HG03571 (cell line): ENCODE data around the gene ANKRD13A.
"Not testable (repeated sequence)": the region's sequence is repeated elsewhere in the genome, so short reads cannot be mapped to it uniquely, and the experiment has no call there.

Source experiments
- ATAC-seq: cut with Tn5 transposase; IDR thresholded peaks from one replicate; pipeline ENCODE4 v1.9.1; 2021; ENCODE audit not compliant: unreplicated experiment

ANKRD13A gene

DNA sequence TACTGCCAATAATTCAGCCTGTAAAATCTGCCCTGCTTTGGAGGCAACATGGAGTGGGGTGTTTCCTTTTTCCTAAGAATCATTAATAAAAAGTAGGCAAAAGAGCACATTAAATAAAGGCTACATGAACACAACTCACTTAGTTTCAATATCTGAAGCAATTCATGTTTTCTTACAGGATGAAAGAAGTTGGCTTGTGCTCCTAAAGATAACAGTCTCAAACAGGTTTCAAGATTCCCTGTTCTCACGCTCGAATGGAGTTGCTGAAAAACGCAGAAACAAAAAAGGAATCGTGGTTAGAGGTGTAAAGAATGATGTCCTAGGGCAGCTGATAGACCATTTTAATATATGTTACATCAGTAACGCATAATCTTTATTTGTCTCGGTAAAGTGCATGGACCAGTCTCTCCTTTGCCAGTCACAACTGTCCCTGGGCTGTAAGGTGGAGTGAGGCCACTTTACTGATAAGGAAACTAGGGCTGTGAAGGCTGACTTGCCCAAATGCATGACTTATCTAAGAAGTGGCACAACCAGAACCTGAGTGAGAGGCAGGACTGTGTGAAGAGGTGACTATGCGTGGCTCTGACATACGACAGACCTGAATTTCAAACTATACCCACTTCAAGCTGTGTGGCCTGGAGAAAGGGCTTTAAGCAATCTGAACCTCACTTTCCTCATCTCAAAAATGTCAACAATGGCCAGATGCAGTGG lies 15.6 kb upstream of the ANKRD13A start:
- ATAC-seq, result no peak

DNA sequence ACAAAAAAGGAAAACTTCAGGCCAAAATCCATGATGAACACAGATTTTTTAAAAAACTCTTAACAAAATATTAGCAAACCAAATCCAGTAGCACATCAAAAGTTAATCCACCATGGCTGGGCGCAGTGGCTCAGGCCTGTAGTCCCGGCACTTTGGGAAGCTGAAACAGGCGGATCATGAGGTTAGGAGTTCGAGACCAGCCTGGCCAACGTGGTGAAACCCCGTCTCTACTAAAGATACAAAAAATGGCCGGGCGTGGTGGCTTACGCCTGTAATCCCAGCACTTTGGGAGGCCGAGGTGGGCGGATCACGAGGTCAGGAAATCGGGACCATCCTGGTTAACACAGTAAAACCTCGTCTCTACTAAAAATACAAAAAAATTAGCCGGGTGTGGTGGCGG lies 13.0 kb upstream of the ANKRD13A start:
- not testable (repeated sequence) for ATAC-seq

DNA sequence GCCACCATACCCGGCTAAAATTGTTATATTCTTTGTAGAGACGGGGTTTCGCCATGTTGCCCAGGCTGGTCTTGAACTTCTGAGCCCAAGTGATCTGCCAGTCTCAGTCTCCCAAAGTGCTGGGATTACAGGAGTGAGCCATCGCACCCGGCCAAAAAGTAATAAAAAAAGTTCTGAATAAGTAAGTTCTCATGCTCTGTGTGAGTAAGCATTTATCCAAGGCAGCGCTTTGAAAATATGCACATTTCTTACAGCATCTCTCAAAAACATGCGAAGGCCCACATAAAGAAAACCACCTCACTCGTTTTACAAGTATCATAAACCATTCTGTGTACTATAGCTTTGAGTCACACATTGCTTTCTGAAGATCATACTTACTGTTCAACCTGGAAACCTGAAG lies 11.6 kb upstream of the ANKRD13A start:
- no peak for ATAC-seq

DNA sequence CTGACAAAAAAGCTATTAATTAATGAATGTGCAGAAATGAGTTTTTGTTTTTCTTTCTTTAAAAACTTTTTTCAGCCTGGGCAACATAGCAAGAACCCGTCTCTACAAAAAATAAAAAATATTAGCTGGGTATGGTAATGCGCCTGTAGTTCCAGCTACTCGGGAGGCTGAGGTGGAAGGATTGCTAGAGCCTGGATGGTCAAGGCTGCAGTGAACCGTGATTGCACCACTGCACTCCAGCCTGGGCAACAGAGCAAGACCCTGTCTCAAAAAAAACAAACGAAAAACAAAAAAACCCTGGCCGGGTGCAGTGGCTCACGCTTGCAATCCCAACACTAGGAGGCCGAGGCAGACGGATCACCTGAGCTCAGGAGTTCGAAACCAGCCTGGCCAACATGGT lies 11.0 kb upstream of the ANKRD13A start:
- ATAC-seq, result no peak

DNA sequence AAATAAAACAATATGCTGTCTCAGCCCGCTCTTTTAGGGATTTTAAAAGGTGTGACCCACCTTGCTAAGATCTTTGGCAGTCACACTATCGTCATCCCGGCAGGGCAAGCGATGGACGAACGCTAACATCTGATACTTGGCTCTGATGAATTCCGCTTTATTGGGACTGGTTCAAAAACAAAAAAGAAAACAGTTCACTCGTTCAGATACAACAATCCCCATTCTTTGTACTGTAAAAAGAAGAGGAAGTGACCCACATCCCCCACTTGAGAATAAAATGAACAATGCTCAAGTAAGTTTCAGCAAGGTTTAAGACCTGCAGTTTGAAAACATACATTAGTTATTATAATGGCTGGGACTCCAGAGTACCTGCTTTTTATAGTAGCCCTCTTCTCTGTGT lies 10.3 kb upstream of the ANKRD13A start:
- ATAC-seq, result no peak

DNA sequence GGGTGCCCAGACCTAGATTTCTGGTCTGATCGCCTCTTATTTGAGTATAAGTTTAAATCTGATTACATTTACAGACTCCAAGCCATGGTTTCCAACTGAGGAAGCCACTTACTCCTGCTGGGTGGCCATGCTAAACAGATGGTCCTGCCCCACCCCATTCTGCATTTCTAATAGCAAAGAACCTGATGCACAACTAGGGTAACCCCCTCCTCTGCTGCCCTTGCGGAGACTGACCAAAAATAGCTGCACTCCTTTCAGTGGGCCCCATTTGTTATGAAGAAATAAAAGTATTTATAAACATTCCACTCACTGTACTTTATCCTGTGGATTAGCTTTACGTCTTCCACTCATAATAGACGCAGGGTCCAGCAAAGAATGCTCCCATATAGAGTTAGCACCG lies 9.8 kb upstream of the ANKRD13A start:
- ATAC-seq, result no peak

DNA sequence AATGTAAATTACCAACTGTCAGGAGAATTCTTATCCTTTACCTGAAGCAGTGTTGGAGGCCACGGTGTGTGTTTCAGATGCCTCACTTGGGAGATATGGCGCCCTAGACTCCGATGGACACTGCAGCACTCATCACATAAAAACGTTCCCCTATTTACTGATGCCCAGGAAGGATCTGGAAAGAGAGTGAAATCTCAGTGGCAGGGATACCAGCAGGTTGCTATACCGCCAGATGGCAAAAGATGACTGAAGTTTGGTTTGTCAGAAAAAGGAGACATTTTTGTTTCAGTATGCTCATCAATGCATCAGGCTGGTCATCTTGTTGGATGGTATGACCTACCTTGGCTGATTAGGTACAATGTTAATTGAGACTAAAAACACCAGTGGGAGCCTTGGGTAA lies 7.6 kb upstream of the ANKRD13A start:
- ATAC-seq, result no peak

DNA sequence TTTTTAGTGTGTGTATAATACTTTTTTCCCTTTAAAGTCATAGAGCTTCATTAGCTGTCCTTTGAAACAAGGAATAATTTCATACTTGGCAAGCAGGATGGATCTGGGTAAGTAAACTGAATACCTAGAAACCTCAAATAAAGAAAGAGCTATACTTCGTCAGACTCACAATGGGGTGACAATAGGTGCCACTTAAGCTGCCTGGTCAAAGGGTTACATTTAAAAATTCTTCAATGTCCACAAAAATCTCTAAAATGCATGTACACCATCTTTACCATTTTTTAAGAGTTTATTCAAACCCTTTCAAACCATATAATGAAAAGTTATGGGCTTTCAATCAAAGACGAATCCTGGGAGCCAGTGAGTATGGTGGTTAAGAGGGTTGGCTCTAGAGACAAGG lies 6.1 kb upstream of the ANKRD13A start:
- no peak for ATAC-seq

DNA sequence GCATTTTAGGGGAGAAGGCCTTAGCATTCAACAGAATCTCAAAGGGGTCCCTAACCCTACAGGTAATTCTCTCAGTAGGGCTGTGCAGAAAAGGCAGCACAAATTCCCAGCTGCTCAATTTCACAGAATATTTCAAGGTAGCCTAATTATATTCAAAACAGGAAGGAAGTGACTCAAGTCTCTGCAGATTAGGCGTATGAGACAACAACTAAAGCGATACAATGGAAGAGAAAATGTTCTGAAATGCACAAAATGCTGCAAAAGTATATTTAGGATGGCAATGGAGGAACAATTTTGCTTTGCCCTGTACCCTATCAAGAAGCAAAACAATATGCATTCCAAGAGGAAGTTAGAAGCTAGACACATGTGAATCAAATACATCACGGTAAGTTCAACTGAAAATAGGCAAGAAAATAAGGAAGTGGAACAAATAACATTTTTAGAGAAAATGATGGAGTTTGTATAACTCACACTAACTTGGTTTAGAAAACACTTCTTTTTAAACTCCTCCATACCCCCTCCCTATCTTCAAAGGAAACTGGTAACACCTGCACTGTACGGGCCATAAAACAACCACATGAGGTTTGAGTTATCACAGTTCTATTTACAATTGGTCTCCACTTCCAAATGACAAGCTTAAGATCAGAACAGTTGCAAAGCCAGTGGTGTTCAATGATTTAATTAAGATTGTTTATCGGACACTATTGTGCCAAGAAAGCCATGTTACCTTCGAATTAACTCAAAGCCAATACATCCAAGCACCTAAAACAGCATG lies 4.6 kb upstream of the ANKRD13A start:
- no peak for ATAC-seq

DNA sequence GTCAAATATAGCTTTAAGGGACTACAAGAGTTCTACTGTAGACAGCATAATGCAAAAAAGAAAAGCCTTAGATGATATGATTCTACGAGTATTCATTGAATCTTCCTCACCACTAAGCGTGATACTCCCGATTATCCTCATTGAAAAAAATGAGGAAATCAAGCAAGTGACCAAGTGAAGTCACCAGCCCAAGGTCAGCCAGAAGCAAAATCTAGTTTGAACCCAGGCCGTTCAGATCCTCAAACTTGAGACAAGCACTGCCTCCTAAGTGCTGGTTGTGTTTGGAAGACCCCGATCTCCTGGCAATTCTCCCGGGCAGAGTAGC lies 3.9 kb upstream of the ANKRD13A start:
- ATAC-seq, result no peak

DNA sequence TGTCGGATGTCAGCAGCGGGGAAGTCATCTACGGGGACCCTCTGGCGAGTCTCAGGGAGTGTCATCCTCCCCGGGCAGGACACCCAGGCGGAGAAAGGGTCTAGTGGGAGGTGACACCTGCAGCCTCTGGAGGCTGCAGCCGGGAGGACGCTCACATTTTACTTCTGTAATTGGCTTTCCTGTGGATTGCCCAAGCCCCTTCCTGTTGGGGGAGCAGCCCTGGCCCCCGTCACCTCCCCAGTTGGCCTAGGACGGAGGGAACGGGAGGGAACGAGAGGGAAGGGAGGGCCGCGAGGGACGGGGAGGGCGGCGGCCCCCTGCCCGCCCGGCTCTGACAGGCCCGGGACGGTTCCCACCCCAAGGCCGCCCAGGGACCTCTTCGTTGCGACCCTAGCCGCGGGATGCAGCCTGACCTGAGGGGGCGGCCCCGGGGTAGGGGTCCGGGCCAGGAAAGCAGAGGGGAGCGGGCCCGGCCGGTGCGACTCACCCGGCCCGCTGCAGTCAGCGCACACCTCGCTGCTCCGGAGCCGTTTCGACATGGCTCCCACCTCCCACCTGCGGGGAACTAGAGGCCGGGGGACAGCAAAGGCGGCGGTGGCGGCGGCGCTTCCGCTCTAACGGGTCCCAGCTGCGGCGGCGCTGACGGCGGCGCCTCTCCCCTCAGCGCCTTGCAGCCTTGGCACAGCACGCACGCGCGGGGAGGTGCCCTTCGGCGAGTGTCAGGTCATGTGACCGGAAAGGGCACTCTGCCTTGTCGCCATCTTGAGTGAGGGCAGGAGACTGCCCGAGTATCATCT lies 3.3 kb upstream of the ANKRD13A start, which contains the start of gene GIT2:
GIT2 (minus strand) TSS at position 683 of the 797 bp plus-strand sequence; CDS start at position 539, 144 bp downstream.
- peak; percentile 51 for ATAC-seq

DNA sequence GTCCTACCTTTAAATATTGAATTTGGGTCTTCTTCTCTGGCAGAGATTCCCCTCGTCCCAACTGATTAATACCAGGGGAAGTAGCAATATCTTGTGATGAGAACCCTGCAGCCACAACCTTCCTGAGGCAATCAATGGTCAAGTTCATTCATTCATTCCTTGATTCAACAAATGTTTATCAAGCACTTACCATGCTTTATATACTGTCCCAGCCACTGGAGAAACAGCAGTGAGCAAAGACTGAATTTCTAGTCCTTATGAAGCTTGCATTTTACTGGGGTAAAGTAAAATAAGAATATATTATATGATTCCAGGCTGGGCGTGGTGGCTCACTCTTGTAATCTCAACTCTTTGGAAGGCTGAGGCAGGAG lies 2.8 kb upstream of the ANKRD13A start:
- no peak for ATAC-seq

DNA sequence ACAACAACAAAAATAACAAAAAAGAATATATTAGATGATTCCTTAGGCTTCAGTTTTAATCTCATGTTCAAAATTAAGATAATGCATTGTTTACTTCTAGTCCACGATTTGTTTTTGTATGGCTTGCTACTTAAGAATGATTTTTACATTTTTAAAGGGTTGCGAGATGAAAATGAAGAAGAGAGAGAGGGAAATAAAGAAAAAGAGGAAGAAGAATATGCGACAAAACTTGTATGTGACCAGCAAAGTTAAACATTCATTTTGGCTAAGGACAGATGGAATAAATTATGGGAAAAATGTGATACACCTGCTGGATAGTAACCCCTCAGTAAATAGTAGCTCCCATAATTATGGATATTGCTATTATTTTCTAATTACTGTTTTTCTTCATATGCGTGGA lies 1.8 kb upstream of the ANKRD13A start:
- ATAC-seq, result no peak

DNA sequence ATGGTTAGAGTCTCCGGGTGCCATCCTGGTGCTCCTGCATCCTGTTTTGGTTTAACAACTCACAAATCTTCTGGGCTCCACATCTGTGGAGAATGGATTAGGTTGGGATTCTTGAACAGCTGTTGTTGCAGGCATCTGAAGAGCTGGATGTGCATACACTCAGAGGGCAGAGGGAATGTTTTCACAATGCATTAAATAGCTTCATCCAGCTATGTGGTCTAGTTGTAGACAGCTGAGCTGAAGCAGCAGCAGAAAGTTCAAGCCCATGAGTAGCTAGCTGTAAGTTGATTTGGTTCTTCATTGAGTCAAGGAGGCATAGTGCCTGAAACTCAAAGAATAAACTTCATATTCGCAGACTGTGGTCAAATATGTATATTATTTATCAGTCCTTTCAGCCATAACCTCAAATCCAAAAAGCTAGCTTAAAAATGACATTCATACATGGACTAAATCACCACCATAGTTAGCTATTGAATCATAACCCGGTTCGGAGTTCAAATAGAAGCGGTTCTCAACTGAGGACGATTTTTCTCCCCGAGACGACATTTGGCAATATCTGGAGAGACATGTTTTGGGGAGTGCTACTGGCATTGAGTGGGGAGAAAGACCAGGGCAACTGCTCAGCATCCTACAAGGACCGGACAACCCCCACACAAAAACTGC lies 858 bp upstream of the ANKRD13A start:
- no peak for ATAC-seq

DNA sequence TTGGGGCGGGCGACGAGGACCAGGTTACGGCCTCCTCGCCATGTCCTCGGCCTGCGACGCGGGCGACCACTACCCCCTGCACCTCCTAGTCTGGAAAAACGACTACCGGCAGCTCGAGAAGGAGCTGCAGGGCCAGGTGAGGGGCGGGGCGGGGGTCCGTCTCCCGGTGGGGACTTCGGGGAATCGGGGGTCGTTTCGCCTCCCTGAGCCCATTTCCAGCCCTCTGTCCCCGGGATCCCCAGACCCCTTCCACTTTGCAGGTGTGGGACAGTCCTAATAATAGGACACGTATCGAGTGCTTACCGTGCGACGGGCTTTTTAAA lies 380 bp downstream of the ANKRD13A start:
- ATAC-seq, result no peak

DNA sequence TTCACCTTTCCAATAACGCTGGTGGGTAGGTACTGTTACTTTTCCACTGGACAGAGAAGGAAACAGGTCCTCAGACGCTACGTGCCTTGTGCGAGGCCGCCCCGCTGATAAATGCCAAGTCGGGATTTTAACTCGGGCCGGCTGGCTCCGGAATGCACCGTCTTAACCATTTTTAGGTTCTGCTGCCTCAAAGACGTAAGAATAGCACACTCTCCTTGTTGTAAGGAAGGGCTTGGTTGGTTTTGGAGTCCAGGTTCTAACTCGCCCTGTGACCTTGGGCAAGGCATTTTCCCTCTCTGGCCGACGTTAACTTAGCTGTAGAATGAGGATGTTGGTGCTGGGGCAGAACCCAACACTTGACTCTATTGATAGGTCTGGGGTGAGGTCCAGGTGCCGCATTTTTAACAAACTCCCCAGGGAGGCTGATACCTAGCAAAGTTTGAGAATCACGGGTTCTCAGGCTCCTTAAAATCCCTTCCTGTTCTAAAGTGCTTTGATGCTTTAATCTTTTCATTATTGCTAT lies 814 bp downstream of the ANKRD13A start:
- ATAC-seq, result no peak

DNA sequence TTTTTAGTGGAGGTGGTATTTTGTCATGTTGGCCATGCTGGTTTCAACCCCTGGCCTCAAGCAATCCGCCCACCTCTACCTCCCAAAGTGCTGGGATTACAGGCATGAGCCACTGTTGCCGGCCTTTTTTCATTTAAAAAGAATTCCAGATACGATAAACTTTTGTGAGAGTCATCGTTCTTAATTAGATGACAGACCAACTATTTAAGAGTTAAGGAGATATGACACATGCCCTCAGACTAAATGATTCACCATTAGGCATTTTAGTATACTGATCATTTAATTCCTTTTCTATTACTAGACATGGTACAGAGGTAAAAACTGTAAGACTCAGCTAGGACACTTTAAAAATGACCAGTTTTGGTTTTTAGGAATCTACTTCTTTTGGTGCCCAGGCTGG lies 2.4 kb downstream of the ANKRD13A start:
- no peak for ATAC-seq

DNA sequence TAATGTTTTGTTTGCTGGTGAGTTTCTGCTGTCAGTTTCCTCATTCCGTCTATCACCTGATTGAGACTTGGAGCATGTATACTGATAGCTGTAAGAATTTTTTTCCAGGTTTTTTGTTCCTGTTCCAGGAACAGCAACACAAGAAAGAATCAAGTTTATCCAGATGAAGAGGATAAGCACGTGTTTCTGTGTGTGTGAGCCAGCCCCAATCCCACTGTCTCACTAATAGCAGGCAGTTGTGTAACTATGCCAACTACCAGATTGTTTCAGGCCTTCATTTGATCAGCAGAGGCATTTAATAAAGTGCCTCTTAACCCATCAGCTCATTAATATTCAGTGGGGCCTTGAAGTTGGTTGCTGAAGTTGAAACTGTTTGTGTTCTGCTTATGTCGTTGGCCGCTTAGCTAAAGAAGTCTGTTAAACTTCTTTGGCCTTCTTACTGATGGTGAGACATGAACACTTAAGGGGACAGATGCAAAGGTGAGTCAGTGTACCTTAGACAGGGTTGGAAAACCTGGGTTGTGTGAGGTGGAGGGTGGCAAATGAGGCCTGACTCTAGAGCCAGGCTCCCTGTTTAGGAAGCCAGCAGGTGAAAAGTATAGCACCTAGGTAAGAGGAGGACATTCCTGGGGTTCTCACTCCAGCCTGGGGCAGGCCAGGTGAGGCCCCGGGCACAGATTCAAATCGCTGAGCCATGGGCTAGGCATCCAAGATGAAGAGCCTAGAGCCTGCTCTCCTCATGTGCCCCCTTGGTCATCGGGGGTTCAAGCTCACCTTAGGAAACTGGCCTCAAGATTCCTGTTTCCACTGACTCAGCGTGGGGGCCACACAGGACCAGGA lies 3.7 kb downstream of the ANKRD13A start:
- ATAC-seq, result no peak

DNA sequence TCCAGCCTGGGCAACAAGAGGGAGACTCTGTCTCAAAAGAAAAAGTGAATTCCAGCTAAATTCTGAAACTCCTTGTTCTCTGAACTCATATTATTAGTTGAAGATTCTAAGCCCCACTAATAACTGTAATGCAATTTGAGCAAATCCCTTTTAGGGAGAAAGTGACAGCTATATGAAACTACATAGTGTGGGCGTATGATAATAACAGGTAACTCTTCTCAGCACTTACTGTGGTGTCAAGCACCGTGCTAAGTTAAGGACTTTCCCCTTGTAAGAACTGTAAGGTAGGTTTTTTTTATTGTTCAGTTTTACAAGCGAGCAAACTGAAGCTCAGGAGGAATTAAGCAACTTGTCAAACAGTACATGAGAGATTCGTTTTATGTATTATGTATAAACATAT lies 5.4 kb downstream of the ANKRD13A start:
- no peak for ATAC-seq

DNA sequence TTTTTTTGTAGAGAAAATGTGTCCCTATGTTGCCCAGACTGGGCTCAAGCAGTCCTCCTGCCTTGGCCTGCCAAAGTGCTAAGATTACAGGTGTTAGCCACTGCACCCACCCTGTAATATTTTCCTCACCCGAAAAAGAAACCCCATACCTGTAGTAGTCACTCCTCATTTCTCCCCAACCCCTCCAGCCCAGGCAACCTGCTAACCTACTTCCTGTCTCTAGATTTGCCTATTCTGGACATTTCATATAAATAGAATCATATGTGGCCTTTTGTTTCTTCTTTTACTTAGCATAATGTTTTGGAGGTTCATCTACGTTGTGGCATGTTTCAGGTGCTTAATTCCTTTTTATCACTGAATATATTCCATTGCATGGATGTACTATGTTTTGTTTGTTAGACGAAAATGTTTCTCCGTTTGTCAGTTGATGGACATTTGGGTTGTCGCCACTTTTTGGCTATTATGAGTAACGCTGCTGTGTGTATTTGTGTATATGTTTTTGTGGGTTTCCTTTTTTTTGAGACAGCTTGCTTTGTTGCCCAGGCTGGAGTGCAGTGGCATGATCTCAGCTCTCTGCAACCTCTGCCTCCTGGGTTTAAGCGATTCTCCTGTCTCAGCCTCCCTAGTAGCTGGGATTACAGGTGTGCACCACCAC lies 6.2 kb downstream of the ANKRD13A start:
- peak; percentile 55 for ATAC-seq
